ENCODE measurements around the gene NUDT12. TPM values are rescaled to one million over a fixed set of nuclear protein-coding genes. Genes with fewer than 3 reads are reported as not detected.

Gene NUDT12
- total RNA-seq, 1 experiment from 2014 or later = 6.6 TPM

GRCh38 chr5:103503066-103503465, 59.5 kb downstream of the NUDT12 start:
- DNase-seq (ENCODE audit: low read depth) = no peak
- in situ Hi-C loops (cut with HindIII; ENCODE audit: low pct_unique_long_range_greater_than_20kb, low sequenced_read_pairs) = no loop called here

DNA sequence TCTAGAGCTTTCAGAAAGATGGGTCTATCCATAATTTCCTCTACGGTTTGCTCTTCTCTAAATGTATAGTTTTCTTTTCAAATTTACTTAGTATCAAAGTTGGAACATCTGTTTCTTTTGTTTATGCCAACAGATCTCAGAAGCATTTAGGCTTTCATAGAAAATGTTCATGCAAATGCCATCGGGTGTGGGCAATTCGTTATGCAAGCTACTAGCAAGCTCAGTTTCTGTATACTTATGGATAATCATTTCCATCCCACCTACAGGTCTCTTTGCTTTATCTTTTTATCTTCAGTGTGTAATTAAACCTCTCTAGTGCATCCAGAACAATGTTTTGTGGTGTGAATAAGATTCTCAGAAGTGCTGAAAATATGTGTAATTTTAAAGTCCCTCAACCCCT, 59.9 kb downstream of the NUDT12 start:
- in situ Hi-C loops (cut with HindIII; ENCODE audit: low pct_unique_long_range_greater_than_20kb, low sequenced_read_pairs) = no loop called here
- DNase-seq (ENCODE audit: low read depth) = no peak

Measured in Caki2 (cell line).